Measurements from ENCODE around the gene NAALADL2.
"Not testable (repeated sequence)": the region's sequence is repeated elsewhere in the genome, so short reads cannot be mapped to it uniquely, and the experiment has no call there.

Gene NAALADL2

GRCh38 chr3:175731543-175731942, 872.4 kb downstream of the NAALADL2 start:
- DNase-seq, result no peak

GRCh38 chr3:175732017-175732416, 872.9 kb downstream of the NAALADL2 start:
- DNase-seq, result no peak

GRCh38 chr3:175735866-175736265, 876.7 kb downstream of the NAALADL2 start:
- no peak for DNase-seq

GRCh38 chr3:175737646-175738572, 878.8 kb downstream of the NAALADL2 start:
- no peak for DNase-seq

GRCh38 chr3:175741951-175742350, 882.8 kb downstream of the NAALADL2 start:
- no peak for DNase-seq

GRCh38 chr3:175743733-175744400, 884.7 kb downstream of the NAALADL2 start:
- DNase-seq, result no peak

GRCh38 chr3:175746308-175746707, 887.2 kb downstream of the NAALADL2 start:
- no peak for DNase-seq

- DNase-seq, result no peak
Observed at GRCh38 chr3:175748087-175748730, 889.1 kb downstream of the NAALADL2 start.

- DNase-seq, result no peak
Observed at GRCh38 chr3:175749981-175750380, 890.8 kb downstream of the NAALADL2 start.

GRCh38 chr3:175751089-175751488, 892.0 kb downstream of the NAALADL2 start:
- DNase-seq, result no peak

GRCh38 chr3:175763948-175764347, 904.8 kb downstream of the NAALADL2 start:
- DNase-seq, result no peak

- no peak for DNase-seq
Observed at GRCh38 chr3:175764722-175765121, 905.6 kb downstream of the NAALADL2 start.

- no peak for DNase-seq
Observed at GRCh38 chr3:175770426-175770825, 911.3 kb downstream of the NAALADL2 start.

- DNase-seq, result no peak
Observed at GRCh38 chr3:175777495-175777894, 918.4 kb downstream of the NAALADL2 start.

- no peak for DNase-seq
Observed at GRCh38 chr3:175777965-175778364, 918.8 kb downstream of the NAALADL2 start.

- DNase-seq, result no peak
Observed at GRCh38 chr3:175778994-175779393, 919.9 kb downstream of the NAALADL2 start.

- DNase-seq, result not testable (repeated sequence)
Observed at GRCh38 chr3:175787109-175787508, 928.0 kb downstream of the NAALADL2 start.

GRCh38 chr3:175792245-175792644, 933.1 kb downstream of the NAALADL2 start:
- no peak for DNase-seq

GRCh38 chr3:175798326-175798725, 939.2 kb downstream of the NAALADL2 start:
- DNase-seq, result no peak

GRCh38 chr3:175805825-175806224, 946.7 kb downstream of the NAALADL2 start:
- no peak for DNase-seq

GRCh38 chr3:175807175-175807574, 948.0 kb downstream of the NAALADL2 start:
- DNase-seq, result no peak

- no peak for DNase-seq
Observed at GRCh38 chr3:175818811-175819464, 959.8 kb downstream of the NAALADL2 start.

Data from activated naive CD4-positive, alpha-beta T cell (primary cell).